Measurements from ENCODE around the gene GMDS. TPM values are rescaled to one million over a fixed set of nuclear protein-coding genes. Genes with fewer than 3 reads are reported as not detected.

Gene GMDS
- total and polyA plus RNA-seq, 2 donors (not counting 3 experiments of a cell fraction or from before 2014, with no cell fraction given): 9.8 to 23.5 TPM

GRCh38 chr6:1815827-1816452 is 429.5 kb downstream of the GMDS start:
- H3K9ac ChIP-seq (replicated peaks; ENCODE audit: extremely low read depth, insufficient read depth, low read length): no peak overlapping the region
- dilution Hi-C loops (cut with MboI; ENCODE audit: extremely low pct_ligation_motif_present, low sequenced_read_pairs): no loop called here
- ChIA-PET POLR2A (no interaction called here), CTCF (no interaction called here)
- H3K4me2 ChIP-seq (ENCODE audit: insufficient read depth, low read length): no peak overlapping the region
- no peaks in the 10 kb centered on the region for H3K9me3 ChIP-seq (replicated peaks; ENCODE audit: control insufficient read depth, insufficient read depth, low read length)
- no peak overlapping the region for H3K4me3 ChIP-seq (replicated peaks in 1 of 3; ENCODE audit: insufficient read depth in 1 of 3, low read depth in 1 of 3, low read length in 3 of 3)
- H2AFZ ChIP-seq (ENCODE audit: low read depth, low read length): no peak overlapping the region
- no peak for DNase-seq (ENCODE audit: low read depth, low spot score)
- no peaks in the 10 kb centered on the region for H3K9me1 ChIP-seq (replicated peaks; ENCODE audit: control insufficient read depth, extremely low read depth, insufficient read depth, low read length)
- H3K36me3 ChIP-seq (ENCODE audit: control insufficient read depth in 2 of 2, extremely low read depth in 1 of 2, insufficient read depth in 2 of 2, low read length in 2 of 2): no peaks in the 10 kb centered on the region
- no peaks in the 10 kb centered on the region for H4K20me1 ChIP-seq (replicated peaks; ENCODE audit: control insufficient read depth, extremely low read depth, insufficient read depth, low read length)
- no peak overlapping the region for H3K27ac ChIP-seq (ENCODE audit: insufficient read depth, low read depth, low read length)
- H3K4me1 ChIP-seq (ENCODE audit: control insufficient read depth, extremely low read depth, insufficient read depth, low read length): peaks cover 18% of the 10 kb centered on the region
- TF ChIP-seq MAX (IDR thresholded peaks at IDR 0.05; ENCODE audit: insufficient read depth, insufficient read length): no peak
- TF ChIP-seq GATA2 (IDR thresholded peaks at IDR 0.05; ENCODE audit: insufficient read depth, insufficient read length, low read depth, low read length): no peak
- no peak for TF ChIP-seq EZH2 (IDR thresholded peaks at IDR 0.05; ENCODE audit: borderline replicate concordance, low read depth, low read length, severe bottlenecking)
- no peak for TF ChIP-seq POLR2A (IDR thresholded peaks at IDR 0.05; ENCODE audit: low read depth, low read length)
- TF ChIP-seq POLR2AphosphoS5 (IDR thresholded peaks at IDR 0.05; ENCODE audit: insufficient read depth, low read depth, low read length): no peak
- no peak for TF ChIP-seq MYC (IDR thresholded peaks at IDR 0.05; ENCODE audit: low read depth, low read length)
- TF ChIP-seq CTCF (IDR thresholded peaks at IDR 0.05; ENCODE audit: extremely low read depth in 1 of 2, insufficient read depth in 1 of 2, low read depth in 1 of 2, low read length in 2 of 2): no peak
- TF ChIP-seq FOS (IDR thresholded peaks at IDR 0.05; ENCODE audit: borderline replicate concordance, insufficient read depth, low read length): no peak
- BruUV-seq (replicated peaks): no TSS peak
- no peaks in the 10 kb centered on the region for H3K27me3 ChIP-seq (ENCODE audit: control insufficient read depth in 2 of 2, insufficient read depth in 2 of 2, low read length in 2 of 2)
- H3K79me2 ChIP-seq (ENCODE audit: control insufficient read depth, insufficient read depth, low read length): no peaks in the 10 kb centered on the region
- intact Hi-C loops (cut with micrococcal nuclease): loop anchor here (2.0 kb wide), 2 partner anchors 201 to 289 kb away; no protein-coding TSS in a partner anchor
- no peak for FAIRE-seq

Measured in endothelial cell of umbilical vein (primary cell).